ENCODE results near the gene UGT1A9. TPM values are rescaled to one million over a fixed set of nuclear protein-coding genes. Genes with fewer than 3 reads are reported as not detected.

UGT1A9 gene
- total and polyA plus RNA-seq, 4 donors: not detected

DNA sequence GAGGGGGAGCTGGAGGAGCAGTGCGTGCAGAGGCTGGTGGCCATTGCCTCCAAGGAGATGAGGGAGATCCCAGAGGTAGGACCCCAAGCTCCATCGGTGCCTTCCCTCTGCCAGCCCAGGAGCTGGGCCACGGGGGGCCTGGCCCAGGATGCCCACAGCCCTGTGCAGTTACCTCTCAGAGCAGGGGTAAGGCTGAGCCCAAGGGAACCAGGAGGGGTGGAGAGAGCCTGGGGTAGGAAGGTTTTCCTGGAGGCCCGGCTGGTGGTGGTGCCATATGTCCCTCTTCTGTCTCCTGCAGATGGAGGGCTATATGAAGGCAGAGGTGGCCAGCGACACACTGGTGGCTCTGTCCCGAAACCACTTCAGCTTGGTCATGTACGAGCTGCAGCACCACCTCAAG lies 117.9 kb downstream of the UGT1A9 start:
- TF ChIP-seq, protein P1, sequence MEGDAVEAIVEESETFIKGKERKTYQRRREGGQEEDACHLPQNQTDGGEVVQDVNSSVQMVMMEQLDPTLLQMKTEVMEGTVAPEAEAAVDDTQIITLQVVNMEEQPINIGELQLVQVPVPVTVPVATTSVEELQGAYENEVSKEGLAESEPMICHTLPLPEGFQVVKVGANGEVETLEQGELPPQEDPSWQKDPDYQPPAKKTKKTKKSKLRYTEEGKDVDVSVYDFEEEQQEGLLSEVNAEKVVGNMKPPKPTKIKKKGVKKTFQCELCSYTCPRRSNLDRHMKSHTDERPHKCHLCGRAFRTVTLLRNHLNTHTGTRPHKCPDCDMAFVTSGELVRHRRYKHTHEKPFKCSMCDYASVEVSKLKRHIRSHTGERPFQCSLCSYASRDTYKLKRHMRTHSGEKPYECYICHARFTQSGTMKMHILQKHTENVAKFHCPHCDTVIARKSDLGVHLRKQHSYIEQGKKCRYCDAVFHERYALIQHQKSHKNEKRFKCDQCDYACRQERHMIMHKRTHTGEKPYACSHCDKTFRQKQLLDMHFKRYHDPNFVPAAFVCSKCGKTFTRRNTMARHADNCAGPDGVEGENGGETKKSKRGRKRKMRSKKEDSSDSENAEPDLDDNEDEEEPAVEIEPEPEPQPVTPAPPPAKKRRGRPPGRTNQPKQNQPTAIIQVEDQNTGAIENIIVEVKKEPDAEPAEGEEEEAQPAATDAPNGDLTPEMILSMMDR (IDR thresholded peaks at IDR 0.05; ENCODE audit: control extremely low read depth, extremely low read depth): no peak

DNA sequence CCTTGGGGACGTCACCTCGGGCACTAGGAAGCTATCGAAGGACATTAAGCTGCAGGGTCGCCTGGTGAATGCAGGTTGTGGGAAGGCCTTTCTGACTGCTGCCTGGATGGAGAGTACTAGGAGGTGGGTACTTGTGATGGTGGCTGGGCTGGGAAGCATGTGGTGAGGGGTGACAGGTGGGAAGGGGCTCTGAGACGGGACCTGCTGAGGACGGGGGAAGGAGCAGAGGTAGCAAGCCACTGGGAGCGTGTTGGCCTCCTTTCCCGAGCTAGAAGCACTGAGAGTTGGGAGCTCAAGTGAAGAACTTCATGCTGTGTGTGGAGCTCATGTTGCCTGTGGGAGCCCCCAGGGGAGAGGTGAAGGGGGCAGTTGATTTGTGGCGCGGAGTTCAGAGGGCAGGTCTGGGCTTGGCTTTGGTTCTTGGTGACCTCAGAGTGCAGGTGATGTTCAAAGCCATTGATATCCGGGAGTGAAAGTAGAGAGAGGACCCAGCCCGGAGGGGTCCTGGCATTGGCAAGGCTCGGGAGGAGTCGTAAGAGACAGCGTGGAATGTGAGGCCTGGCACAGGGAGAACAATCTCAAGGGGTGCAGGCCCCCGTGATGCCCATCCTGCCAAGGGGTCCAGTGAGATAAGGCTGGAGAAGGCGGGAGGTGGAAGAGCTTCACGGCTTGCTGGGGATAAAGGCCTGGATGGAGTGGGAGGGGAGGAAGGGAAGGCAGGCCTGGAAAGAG lies 119.6 kb downstream of the UGT1A9 start:
- TF ChIP-seq, protein P1 (IDR thresholded peaks at IDR 0.05; ENCODE audit: control extremely low read depth, extremely low read depth): no peak
- no peaks in the 10 kb centered on the region for H3K27me3 ChIP-seq (ENCODE audit: control insufficient read depth in 3 of 3, insufficient read depth in 3 of 3, low read length in 2 of 3)
- H3K4me1 ChIP-seq (ENCODE audit: control insufficient read depth in 5 of 5, insufficient read depth in 5 of 5, low read length in 5 of 5): no peaks in the 10 kb centered on the region
- no peak overlapping the region for H3K9ac ChIP-seq (ENCODE audit: insufficient read depth in 1 of 2, low read length in 2 of 2)
- no peak overlapping the region for H3K27ac ChIP-seq (ENCODE audit: low read depth in 1 of 2, low read length in 1 of 2)
- 85 to 89% methylated on average over 18 of the region's 18 CpGs for WGBS, 2 donors
- no peak for DNase-seq
- no peak overlapping the region for H3K4me3 ChIP-seq
- H3K9me3 ChIP-seq (ENCODE audit: control insufficient read depth in 4 of 4, insufficient read depth in 3 of 4, low read length in 3 of 4): no peaks in the 10 kb centered on the region
- H3K36me3 ChIP-seq (ENCODE audit: control insufficient read depth in 4 of 4, insufficient read depth in 4 of 4, low read length in 4 of 4): no peaks in the 10 kb centered on the region
- ATAC-seq (ENCODE audit: insufficient read depth, low FRiP score): no peak

More for the DNA sequence above, 117.9 kb downstream of the UGT1A9 start:
- Histone ChIP-seq H3K27me3 (ENCODE audit: control insufficient read depth in 3 of 3, insufficient read depth in 3 of 3, low read length in 2 of 3) (no peaks in the 10 kb centered on the region), H3K36me3 (ENCODE audit: control insufficient read depth in 4 of 4, insufficient read depth in 4 of 4, low read length in 4 of 4) (no peaks in the 10 kb centered on the region), H3K27ac (ENCODE audit: low read depth in 1 of 2, low read length in 1 of 2) (no peak overlapping the region), H3K4me3 (no peak overlapping the region), H3K9me3 (ENCODE audit: control insufficient read depth in 4 of 4, insufficient read depth in 3 of 4, low read length in 3 of 4) (no peaks in the 10 kb centered on the region), H3K4me1 (ENCODE audit: control insufficient read depth in 5 of 5, insufficient read depth in 5 of 5, low read length in 5 of 5) (no peaks in the 10 kb centered on the region), H3K9ac (ENCODE audit: insufficient read depth in 1 of 2, low read length in 2 of 2) (no peak overlapping the region)
- ATAC-seq (ENCODE audit: insufficient read depth, low FRiP score) (no peak), DNase-seq (no peak)
- WGBS, 2 donors: 90 to 95% methylated on average over 7 of the region's 7 CpGs

DNA sequence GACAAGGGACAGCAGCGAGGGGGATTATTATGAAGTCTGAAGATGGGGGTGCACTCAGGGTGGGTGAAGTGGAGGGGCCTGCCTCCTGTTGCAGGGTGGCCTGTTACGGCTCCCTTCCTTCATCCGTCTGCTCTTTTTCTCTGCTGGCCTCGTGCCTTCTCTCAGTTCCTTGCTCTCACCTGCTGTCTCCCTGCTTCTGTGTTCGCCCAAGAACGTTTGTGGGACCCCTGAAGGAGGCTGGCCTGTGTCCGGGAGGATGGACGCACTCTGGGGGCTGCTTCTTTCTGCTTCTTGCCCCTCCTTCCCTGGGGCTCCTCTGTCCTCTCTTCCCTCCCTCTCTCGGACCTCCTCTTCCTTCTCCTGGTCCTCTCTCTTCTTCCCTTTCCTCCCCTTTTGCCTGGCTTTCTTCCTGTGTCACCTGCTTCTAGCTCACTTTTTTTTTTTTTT lies 120.2 kb downstream of the UGT1A9 start:
- DNase-seq (no peak), ATAC-seq (ENCODE audit: insufficient read depth, low FRiP score) (no peak)
- H3K4me1 ChIP-seq (ENCODE audit: control insufficient read depth in 5 of 5, insufficient read depth in 5 of 5, low read length in 5 of 5): no peaks in the 10 kb centered on the region
- H3K9ac ChIP-seq (ENCODE audit: insufficient read depth in 1 of 2, low read length in 2 of 2): no peak overlapping the region
- WGBS, 2 donors: 84 to 88% methylated on average over 9 of the region's 9 CpGs
- no peaks in the 10 kb centered on the region for H3K9me3 ChIP-seq (ENCODE audit: control insufficient read depth in 4 of 4, insufficient read depth in 3 of 4, low read length in 3 of 4)
- H3K36me3 ChIP-seq (ENCODE audit: control insufficient read depth in 4 of 4, insufficient read depth in 4 of 4, low read length in 4 of 4): no peaks in the 10 kb centered on the region
- no peak overlapping the region for H3K4me3 ChIP-seq
- TF ChIP-seq, protein P1 (IDR thresholded peaks at IDR 0.05; ENCODE audit: control extremely low read depth, extremely low read depth): no peak
- no peaks in the 10 kb centered on the region for H3K27me3 ChIP-seq (ENCODE audit: control insufficient read depth in 3 of 3, insufficient read depth in 3 of 3, low read length in 2 of 3)
- no peak overlapping the region for H3K27ac ChIP-seq (ENCODE audit: low read depth in 1 of 2, low read length in 1 of 2)
